ENCODE results near the gene ARX.
A peak's percentile ranks its signal among the peaks of the same experiment; 100 is the strongest.

The ARX gene

DNA sequence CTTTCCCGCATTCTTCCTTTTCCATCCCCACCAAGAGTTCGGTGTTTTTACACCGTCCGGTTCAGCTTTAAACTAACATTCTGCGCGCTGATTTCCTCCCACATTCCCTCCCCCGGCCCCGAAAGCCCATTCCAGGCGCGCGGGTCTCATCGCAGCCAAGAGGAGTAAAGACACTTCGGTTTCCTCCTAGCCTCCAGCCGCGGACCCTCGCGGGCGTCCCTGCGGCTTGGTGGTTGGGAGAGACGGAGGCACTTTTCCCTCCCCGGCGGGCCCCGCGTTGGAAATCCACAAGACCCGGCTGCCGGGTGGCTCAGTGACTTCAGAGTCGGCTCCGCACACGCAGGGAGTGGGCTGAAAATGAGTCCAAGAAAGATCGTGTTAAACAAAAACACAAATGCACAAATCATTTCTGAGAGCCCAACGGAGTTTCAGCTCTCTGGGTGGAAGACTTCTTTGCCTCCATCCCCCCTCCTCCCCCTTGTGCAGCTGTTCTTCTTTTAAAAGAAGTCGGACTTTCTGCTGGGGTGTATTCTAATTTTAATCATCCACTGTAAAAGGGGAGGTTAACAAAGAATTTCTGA is 2.0 kb upstream of the ARX start:
- no peak for DNase-seq (ENCODE audit: low read depth)
- H3K4me3 ChIP-seq (ENCODE audit: low read depth, low read length) = no peak overlapping the region
- TF ChIP-seq, protein P1, sequence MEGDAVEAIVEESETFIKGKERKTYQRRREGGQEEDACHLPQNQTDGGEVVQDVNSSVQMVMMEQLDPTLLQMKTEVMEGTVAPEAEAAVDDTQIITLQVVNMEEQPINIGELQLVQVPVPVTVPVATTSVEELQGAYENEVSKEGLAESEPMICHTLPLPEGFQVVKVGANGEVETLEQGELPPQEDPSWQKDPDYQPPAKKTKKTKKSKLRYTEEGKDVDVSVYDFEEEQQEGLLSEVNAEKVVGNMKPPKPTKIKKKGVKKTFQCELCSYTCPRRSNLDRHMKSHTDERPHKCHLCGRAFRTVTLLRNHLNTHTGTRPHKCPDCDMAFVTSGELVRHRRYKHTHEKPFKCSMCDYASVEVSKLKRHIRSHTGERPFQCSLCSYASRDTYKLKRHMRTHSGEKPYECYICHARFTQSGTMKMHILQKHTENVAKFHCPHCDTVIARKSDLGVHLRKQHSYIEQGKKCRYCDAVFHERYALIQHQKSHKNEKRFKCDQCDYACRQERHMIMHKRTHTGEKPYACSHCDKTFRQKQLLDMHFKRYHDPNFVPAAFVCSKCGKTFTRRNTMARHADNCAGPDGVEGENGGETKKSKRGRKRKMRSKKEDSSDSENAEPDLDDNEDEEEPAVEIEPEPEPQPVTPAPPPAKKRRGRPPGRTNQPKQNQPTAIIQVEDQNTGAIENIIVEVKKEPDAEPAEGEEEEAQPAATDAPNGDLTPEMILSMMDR (IDR thresholded peaks at IDR 0.05; ENCODE audit: insufficient read depth, low read depth, low read length, missing control alignments) = no peak

GRCh38 chrX:25016938-25017598 is 1.3 kb upstream of the ARX start:
- no peak overlapping the region for H3K4me3 ChIP-seq (ENCODE audit: low read depth, low read length)
- DNase-seq (ENCODE audit: low read depth) = no peak
- TF ChIP-seq, protein P1 (IDR thresholded peaks at IDR 0.05; ENCODE audit: insufficient read depth, low read depth, low read length, missing control alignments) = no peak

DNA sequence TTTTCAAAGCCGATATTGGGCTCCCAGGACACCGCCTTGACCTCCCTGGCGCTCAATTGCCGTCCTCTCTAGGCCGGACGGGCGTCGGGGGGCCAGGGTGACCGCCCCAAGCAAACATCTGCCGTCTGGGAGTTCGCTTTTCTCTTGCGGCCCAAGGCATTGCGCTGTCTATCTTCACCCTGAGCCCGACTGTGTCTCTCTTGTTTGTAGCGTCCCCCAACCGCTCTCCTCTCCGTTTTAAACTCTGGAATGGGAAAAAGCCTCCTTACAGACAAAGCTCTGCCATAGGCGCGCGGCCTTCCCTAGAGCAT is 551 bp upstream of the ARX start:
- no peak for DNase-seq (ENCODE audit: low read depth)
- no peak overlapping the region for H3K4me3 ChIP-seq (ENCODE audit: low read depth, low read length)
- TF ChIP-seq, protein P1 (IDR thresholded peaks at IDR 0.05; ENCODE audit: insufficient read depth, low read depth, low read length, missing control alignments) = no peak

GRCh38 chrX:25014366-25014838 is 1.4 kb downstream of the ARX start:
- DNase-seq (ENCODE audit: low read depth) = no peak
- TF ChIP-seq, protein P1 (IDR thresholded peaks at IDR 0.05; ENCODE audit: insufficient read depth, low read depth, low read length, missing control alignments) = no peak

DNA sequence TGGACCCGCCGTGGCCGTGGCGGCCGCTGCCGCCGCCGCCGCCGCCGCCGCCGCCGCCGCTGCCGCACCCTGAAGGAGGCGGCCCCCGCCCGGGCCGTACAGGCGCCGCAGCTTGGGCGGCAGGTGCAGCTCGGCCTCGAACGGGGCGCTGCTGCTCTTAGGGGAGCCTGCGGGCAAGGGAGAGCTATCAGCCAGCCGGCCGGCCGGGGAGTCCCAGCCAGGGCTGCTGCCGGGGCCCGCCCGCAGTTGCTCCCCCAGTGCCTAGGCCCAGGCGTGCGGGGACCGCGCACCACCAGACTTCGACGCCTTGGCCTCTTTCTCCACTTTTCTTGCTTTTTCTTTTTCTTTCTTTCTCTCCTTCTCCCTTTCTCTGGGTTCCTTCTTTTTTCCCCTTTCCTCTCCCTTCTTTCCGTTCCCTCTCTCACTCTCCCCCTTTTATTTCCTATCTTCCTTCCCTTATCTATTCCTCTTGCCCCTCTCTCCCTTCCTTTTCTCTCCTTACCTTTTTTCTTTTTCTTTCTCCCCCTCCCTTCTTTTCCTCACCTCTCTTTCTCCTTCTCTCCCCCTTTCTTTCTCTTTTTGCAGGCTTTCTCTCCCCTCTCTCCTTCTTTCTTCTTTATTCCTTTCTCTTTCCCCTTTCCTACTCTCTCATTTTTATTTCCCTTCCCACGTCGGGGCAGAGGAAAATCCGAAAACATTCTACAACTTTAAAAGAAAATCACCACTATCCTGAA is 2.0 kb downstream of the ARX start:
- TF ChIP-seq, protein P1 (IDR thresholded peaks at IDR 0.05; ENCODE audit: insufficient read depth, low read depth, low read length, missing control alignments) = no peak
- peak; percentile 44 for DNase-seq (ENCODE audit: low read depth)
- no peak overlapping the region; the same call in 1 of the 2 replicates for H3K4me3 ChIP-seq (ENCODE audit: low read depth, low read length)

More at GRCh38 chrX:25014366-25014838, 1.4 kb downstream of the ARX start:
- no peak overlapping the region for H3K4me3 ChIP-seq (ENCODE audit: low read depth, low read length)

- peak overlapping the region; percentile 35 for H3K4me3 ChIP-seq (ENCODE audit: low read depth, low read length)
- TF ChIP-seq, protein P1 (IDR thresholded peaks at IDR 0.05; ENCODE audit: insufficient read depth, low read depth, low read length, missing control alignments) = no peak
- DNase-seq (ENCODE audit: low read depth) = peak; percentile 34
Measured at GRCh38 chrX:25012793-25013631, 2.8 kb downstream of the ARX start.

Measured in GM12865 (cell line).